GM12878 (cell line): Measurements from ENCODE around the gene SQSTM1. TPM values are rescaled to one million over a fixed set of nuclear protein-coding genes. Genes with fewer than 3 reads are reported as not detected.

ENCODE experiments used
- ATAC-seq: fragments of 200-7000 bp; cut with Tn5 transposase; 3 replicates; pipeline ENCODE4 v1.9.1; 2020; ENCODE audit warnings: mild to moderate bottlenecking, moderate library complexity
- BruUV-seq: library from RNA; stranded (reverse); fragments of 400-500 nt; replicated peaks from 2 replicates; lab custom pipeline; 2021; lab: Mats Ljungman, UMichigan
- CTCF ChIA-PET: fragments of 300-600 bp; sonication (Branson Sonifier 250); formaldehyde crosslinking; extraction: SDS; loops from one replicate; lab custom pipeline; 2021; ENCODE audit warnings: inconsistent platforms; lab: Yijun Ruan, JAX
- POLR2A ChIA-PET: fragments of 350-600 bp; formaldehyde crosslinking; extraction: SDS; loops from one replicate; lab custom pipeline; 2021; ENCODE audit warnings: inconsistent platforms; lab: Charles Lee
- RAD21 ChIA-PET: fragments of 300-600 bp; sonication (Branson Sonifier 250); formaldehyde crosslinking; loops from one replicate; lab custom pipeline; 2023; ENCODE audit warnings: antibody characterized with exemption; ENCODE audit not compliant: unreplicated experiment; lab: Charles Lee
- SMC1A ChIA-PET: fragments of 300-600 bp; sonication (Branson Sonifier 250); formaldehyde crosslinking; loops from one replicate; lab custom pipeline; 2023; ENCODE audit not compliant: unreplicated experiment, uncharacterized antibody; lab: Charles Lee
- DNase-seq: peaks from one replicate; pipeline ENCODE4 v3.0.0-alpha.2; 2011; ENCODE audit warnings: low read depth, low spot score
- FAIRE-seq: peaks from 3 replicates; lab custom pipeline; 2011; peaks lifted over from hg19 to GRCh38; lab: Jason Lieb, UNC
- H2AFZ ChIP-seq: 2 replicates; pipeline ENCODE4 v1.6.0; 2011; ENCODE audit warnings: low read depth, low read length, control low read depth; ENCODE audit not compliant: control insufficient read depth
- H3K27ac ChIP-seq: 2 replicates; pipeline ENCODE4 v1.5.1; 2011; ENCODE audit warnings: control low read depth; ENCODE audit not compliant: control insufficient read depth, insufficient read depth
- H3K27me3 ChIP-seq, 2 experiments: replicated peaks in 1 of 2; 2 replicates each; pipeline versions ENCODE4 v1.6.0 to v1.6.1; 2011; ENCODE audit warnings: low read length in 1 of 2; ENCODE audit not compliant: control insufficient read depth in 2 of 2, insufficient read depth in 2 of 2
- H3K36me3 ChIP-seq, 2 experiments: 2 replicates each; pipeline ENCODE4 v1.5.1; 2011; ENCODE audit warnings: low read length in 1 of 2; ENCODE audit not compliant: control insufficient read depth in 2 of 2, insufficient read depth in 2 of 2
- H3K4me1 ChIP-seq: 2 replicates; pipeline ENCODE4 v1.6.1; 2011; ENCODE audit warnings: mild to moderate bottlenecking, low read length, moderate library complexity, mixed read lengths; ENCODE audit not compliant: control insufficient read depth, insufficient read depth
- H3K4me2 ChIP-seq: 2 replicates; pipeline ENCODE4 v1.6.0; 2011; ENCODE audit warnings: control low read depth; ENCODE audit not compliant: control insufficient read depth, insufficient read depth
- H3K4me3 ChIP-seq: fragments of 200-600 bp; sonication (generic); 2 replicates; pipeline ENCODE4 v1.5.1; 2016
- H3K79me2 ChIP-seq: 2 replicates; pipeline ENCODE4 v1.6.0; 2011; ENCODE audit warnings: low read length; ENCODE audit not compliant: control insufficient read depth, insufficient read depth
- H3K9ac ChIP-seq: 2 replicates; pipeline ENCODE4 v1.8.0; 2011; ENCODE audit warnings: low read length, control low read depth, mixed read lengths; ENCODE audit not compliant: control insufficient read depth, insufficient read depth
- H3K9me3 ChIP-seq: replicated peaks from 3 replicates; pipeline ENCODE4 v1.5.1; 2011; ENCODE audit warnings: mild to moderate bottlenecking, low read length; ENCODE audit not compliant: control insufficient read depth, insufficient read depth
- H4K20me1 ChIP-seq: 2 replicates; pipeline ENCODE4 v1.6.0; 2011; ENCODE audit not compliant: control insufficient read depth, insufficient read depth
- ESRRA ChIP-seq: IDR thresholded peaks from 2 replicates; pipeline ENCODE4 v1.6.1; 2012; ENCODE audit warnings: mild to moderate bottlenecking, low read length, improper control_type of control experiment
- MYB ChIP-seq: fragments of 150-350 bp; IDR thresholded peaks from 2 replicates; pipeline ENCODE4 v1.6.1; 2014; ENCODE audit warnings: mild to moderate bottlenecking, low read depth, low read length, borderline replicate concordance
- PAX5 ChIP-seq: IDR thresholded peaks from 2 replicates; pipeline ENCODE4 v1.6.1; 2011; ENCODE audit warnings: low read depth, low read length, borderline replicate concordance
- POLR2AphosphoS5 ChIP-seq: IDR thresholded peaks from 2 replicates; pipeline ENCODE4 v1.6.1; 2011; ENCODE audit warnings: mild to moderate bottlenecking, low read length, inconsistent platforms
- SIN3A ChIP-seq: IDR thresholded peaks from 2 replicates; pipeline ENCODE4 v1.6.1; 2012; ENCODE audit warnings: low read depth, low read length, improper control_type of control experiment
- SMAD1 ChIP-seq: fragments of 450-650 bp; IDR thresholded peaks from 2 replicates; pipeline ENCODE4 v1.6.1; 2018; ENCODE audit warnings: mild to moderate bottlenecking, low read depth; ENCODE audit not compliant: partially characterized antibody
- WGBS: methylation state at CpG from one replicate; pipeline ENCODE4 v1.1.6; 2016; ENCODE audit warnings: low lambda C conversion rate; ENCODE audit not compliant: insufficient replicate concordance, insufficient coverage; ENCODE audit errors: missing lambda C conversion rate; 5-methylcytosine and 5-hydroxymethylcytosine counted together
- in situ Hi-C: fragments of 300-500 bp; cut with MboI; formaldehyde crosslinking; loops from 9 replicates; pipeline ENCODE4 v1.14.3; 2018; ENCODE audit warnings: mixed read lengths
- intact Hi-C: fragments of 100-400 bp; cut with micrococcal nuclease; formaldehyde crosslinking; loops from one replicate; pipeline ENCODE4 v1.14.2; 2022; ENCODE audit not compliant: unreplicated experiment
- polyA plus RNA-seq, 11 experiments: library from polyadenylated mRNA; depleted of rRNA in 4 of 11; unstranded in 6 of 11; stranded (reverse) in 5 of 11; fragments of >200 nt; fragmentation: Nextera tagmentation in 4 of 11; fragmentation: Illumina TruSeq in 1 of 11; extraction: Ambion mirVana in 4 of 11; extraction: Trizol in 1 of 11; gene quantifications; 1 replicate in 1 of 11; 2 replicates in 10 of 11; pipeline versions ENCODE4 v1.2.1 to v1.2.3, GENCODE V29; 2011 to 2016; ENCODE audit warnings: inconsistent platforms in 2 of 11, missing spikeins in 2 of 11, low read depth in 1 of 11
- total RNA-seq, 4 experiments: library from RNA; depleted of rRNA in 3 of 4; stranded (reverse); fragments of >200 nt in 3 of 4; fragmentation: Illumina TruSeq in 1 of 4; extraction: Trizol in 1 of 4; gene quantifications; 2 replicates each; pipeline versions ENCODE4 v1.2.1 to v1.2.3, GENCODE V29; 2013 to 2021
- TF ChIP-seq, protein P1 (sequence below): IDR thresholded peaks from 2 replicates; pipeline ENCODE4 v1.6.1; 2012; ENCODE audit warnings: mild to moderate bottlenecking, low read depth, low read length
- TF ChIP-seq, protein P2 (sequence below): fragments of 450-650 bp; IDR thresholded peaks from 2 replicates; pipeline ENCODE4 v1.6.1; 2017; ENCODE audit warnings: mild to moderate bottlenecking, moderate library complexity

SQSTM1 gene
- total and polyA plus RNA-seq, 10 of the 15 experiments (the other 5 are each of a cell fraction or from before 2014, with no cell fraction given), result 6.3 to 138 (median 62.1) TPM

DNA sequence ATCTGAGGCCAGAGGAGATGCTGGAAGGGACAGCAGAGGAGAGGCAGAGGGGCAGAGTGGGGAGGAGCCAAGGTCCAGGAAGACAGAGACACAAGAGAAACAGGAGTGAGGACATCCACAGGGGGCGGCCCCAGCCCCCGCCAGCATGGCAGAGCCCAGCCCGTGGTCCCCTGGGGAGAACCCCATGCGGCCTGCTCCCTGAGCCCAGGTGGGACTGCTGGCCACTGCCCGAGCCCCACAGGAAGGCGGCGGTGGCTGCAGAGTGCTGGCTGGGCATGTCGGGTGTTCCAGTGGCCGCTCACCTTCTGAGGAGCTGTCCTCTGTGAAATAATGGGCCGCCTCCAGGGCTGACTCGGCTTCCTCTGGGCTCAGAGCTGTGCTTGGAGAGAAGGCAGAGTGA is 46.8 kb downstream of the SQSTM1 start:
- no TSS peak for BruUV-seq
- POLR2A ChIA-PET, result interaction anchor here (0.5 kb wide), 1 partner anchor 9 kb away, joined by 4 read pairs; no protein-coding TSS in a partner anchor
- no peak for DNase-seq
- no peak overlapping the region for H2AFZ ChIP-seq
- 89% methylated on average over 10 of the region's 11 CpGs for WGBS
- RAD21 ChIA-PET, result no interaction called here
- no peak for FAIRE-seq
- no peaks in the 10 kb centered on the region for H3K27me3 ChIP-seq
- H3K4me1 ChIP-seq, result no peaks in the 10 kb centered on the region
- no peak overlapping the region for H3K9ac ChIP-seq
- no peaks in the 10 kb centered on the region for H3K79me2 ChIP-seq
- SMC1A ChIA-PET, result no interaction called here
- H3K27ac ChIP-seq, result no peak overlapping the region
- in situ Hi-C loops, result no loop called here
- ATAC-seq, result no peak
- H3K4me2 ChIP-seq, result no peak overlapping the region
- no peaks in the 10 kb centered on the region; the same call in 2 of the 3 replicates for H3K9me3 ChIP-seq
- CTCF ChIA-PET, result no interaction called here
- H3K4me3 ChIP-seq, result no peak overlapping the region
- no peaks in the 10 kb centered on the region for H4K20me1 ChIP-seq
- intact Hi-C loops, result no loop called here
- no peak for TF ChIP-seq ESRRA
- TF ChIP-seq PAX5, result no peak
- TF ChIP-seq, protein P1, sequence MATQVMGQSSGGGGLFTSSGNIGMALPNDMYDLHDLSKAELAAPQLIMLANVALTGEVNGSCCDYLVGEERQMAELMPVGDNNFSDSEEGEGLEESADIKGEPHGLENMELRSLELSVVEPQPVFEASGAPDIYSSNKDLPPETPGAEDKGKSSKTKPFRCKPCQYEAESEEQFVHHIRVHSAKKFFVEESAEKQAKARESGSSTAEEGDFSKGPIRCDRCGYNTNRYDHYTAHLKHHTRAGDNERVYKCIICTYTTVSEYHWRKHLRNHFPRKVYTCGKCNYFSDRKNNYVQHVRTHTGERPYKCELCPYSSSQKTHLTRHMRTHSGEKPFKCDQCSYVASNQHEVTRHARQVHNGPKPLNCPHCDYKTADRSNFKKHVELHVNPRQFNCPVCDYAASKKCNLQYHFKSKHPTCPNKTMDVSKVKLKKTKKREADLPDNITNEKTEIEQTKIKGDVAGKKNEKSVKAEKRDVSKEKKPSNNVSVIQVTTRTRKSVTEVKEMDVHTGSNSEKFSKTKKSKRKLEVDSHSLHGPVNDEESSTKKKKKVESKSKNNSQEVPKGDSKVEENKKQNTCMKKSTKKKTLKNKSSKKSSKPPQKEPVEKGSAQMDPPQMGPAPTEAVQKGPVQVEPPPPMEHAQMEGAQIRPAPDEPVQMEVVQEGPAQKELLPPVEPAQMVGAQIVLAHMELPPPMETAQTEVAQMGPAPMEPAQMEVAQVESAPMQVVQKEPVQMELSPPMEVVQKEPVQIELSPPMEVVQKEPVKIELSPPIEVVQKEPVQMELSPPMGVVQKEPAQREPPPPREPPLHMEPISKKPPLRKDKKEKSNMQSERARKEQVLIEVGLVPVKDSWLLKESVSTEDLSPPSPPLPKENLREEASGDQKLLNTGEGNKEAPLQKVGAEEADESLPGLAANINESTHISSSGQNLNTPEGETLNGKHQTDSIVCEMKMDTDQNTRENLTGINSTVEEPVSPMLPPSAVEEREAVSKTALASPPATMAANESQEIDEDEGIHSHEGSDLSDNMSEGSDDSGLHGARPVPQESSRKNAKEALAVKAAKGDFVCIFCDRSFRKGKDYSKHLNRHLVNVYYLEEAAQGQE, result no peak
- peaks cover 7 to 11% of the 10 kb centered on the region in 2 experiments for H3K36me3 ChIP-seq

DNA sequence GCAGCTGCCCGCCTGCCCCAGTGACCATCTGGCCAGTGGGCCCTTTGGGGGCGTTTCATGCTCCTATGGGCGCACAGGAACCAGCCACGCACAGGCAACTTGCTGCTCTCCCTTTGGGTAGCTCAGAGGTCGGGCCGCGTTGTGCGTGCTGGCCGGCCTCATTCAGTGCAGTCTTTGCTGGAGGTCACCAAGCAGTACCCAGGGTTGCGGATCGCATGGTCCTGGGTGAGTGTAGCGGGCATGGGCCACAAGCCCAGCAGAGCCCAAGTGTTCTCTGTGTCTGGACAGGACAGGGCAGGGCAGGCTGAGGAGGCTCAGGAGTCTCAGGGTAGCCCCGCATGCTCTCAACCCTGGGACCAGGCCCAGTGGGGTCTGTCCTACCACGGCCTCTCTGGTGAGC is 47.8 kb downstream of the SQSTM1 start:
- Histone ChIP-seq H4K20me1 (no peaks in the 10 kb centered on the region), H2AFZ (no peak overlapping the region), H3K27ac (no peak overlapping the region), H3K9ac (no peak overlapping the region), H3K4me3 (no peak overlapping the region), H3K79me2 (no peaks in the 10 kb centered on the region), H3K27me3 (no peaks in the 10 kb centered on the region), H3K36me3 (peaks cover 9 to 10% of the 10 kb centered on the region in 2 experiments), H3K4me2 (no peak overlapping the region), H3K9me3 (no peaks in the 10 kb centered on the region), H3K4me1 (no peaks in the 10 kb centered on the region)
- no peak for DNase-seq
- no TSS peak for BruUV-seq
- no peak for FAIRE-seq
- POLR2A ChIA-PET, result no interaction called here
- CTCF ChIA-PET, result interaction anchor here (1.2 kb wide), 1 partner anchor 66 kb away, joined by 4 read pairs; no protein-coding TSS in a partner anchor
- SMC1A ChIA-PET, result no interaction called here
- RAD21 ChIA-PET, result no interaction called here
- intact Hi-C loops (no loop called here), in situ Hi-C loops (no loop called here)
- ATAC-seq, result no peak
- TF ChIP-seq, protein P2, sequence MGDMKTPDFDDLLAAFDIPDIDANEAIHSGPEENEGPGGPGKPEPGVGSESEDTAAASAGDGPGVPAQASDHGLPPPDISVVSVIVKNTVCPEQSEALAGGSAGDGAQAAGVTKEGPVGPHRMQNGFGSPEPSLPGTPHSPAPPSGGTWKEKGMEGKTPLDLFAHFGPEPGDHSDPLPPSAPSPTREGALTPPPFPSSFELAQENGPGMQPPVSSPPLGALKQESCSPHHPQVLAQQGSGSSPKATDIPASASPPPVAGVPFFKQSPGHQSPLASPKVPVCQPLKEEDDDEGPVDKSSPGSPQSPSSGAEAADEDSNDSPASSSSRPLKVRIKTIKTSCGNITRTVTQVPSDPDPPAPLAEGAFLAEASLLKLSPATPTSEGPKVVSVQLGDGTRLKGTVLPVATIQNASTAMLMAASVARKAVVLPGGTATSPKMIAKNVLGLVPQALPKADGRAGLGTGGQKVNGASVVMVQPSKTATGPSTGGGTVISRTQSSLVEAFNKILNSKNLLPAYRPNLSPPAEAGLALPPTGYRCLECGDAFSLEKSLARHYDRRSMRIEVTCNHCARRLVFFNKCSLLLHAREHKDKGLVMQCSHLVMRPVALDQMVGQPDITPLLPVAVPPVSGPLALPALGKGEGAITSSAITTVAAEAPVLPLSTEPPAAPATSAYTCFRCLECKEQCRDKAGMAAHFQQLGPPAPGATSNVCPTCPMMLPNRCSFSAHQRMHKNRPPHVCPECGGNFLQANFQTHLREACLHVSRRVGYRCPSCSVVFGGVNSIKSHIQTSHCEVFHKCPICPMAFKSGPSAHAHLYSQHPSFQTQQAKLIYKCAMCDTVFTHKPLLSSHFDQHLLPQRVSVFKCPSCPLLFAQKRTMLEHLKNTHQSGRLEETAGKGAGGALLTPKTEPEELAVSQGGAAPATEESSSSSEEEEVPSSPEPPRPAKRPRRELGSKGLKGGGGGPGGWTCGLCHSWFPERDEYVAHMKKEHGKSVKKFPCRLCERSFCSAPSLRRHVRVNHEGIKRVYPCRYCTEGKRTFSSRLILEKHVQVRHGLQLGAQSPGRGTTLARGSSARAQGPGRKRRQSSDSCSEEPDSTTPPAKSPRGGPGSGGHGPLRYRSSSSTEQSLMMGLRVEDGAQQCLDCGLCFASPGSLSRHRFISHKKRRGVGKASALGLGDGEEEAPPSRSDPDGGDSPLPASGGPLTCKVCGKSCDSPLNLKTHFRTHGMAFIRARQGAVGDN, result no peak
- no peak for TF ChIP-seq POLR2AphosphoS5
- TF ChIP-seq SMAD1, result no peak
- TF ChIP-seq MYB, result no peak
- TF ChIP-seq SIN3A, result no peak
- over 99% methylated on average over 14 of the region's 14 CpGs for WGBS
